ENCODE measurements around the gene DEFB121. TPM values are rescaled to one million over a fixed set of nuclear protein-coding genes. Genes with fewer than 3 reads are reported as not detected.
"Not testable (repeated sequence)": the region's sequence is repeated elsewhere in the genome, so short reads cannot be mapped to it uniquely, and the experiment has no call there.

The DEFB121 gene
- polyA plus RNA-seq, 1 of the 3 experiments (the other 2 are of a cell fraction), result not detected

DNA sequence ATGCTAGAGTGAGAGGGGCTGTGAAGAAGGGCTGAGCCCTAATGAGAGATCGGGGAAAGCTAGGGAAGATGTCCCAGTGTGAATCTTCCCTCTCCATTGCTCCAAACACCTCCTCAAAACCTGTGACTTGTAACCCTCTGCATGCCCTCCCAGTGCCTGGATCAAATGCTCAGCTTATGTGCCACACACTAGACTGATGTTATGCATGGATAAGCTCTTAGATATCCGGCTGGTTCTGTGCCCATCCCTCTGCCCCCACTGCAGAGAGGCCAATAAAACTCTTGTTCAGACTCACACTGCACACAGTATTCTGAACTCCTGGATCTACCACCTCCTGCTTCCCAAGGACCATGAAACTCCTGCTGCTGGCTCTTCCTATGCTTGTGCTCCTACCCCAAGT, 37.7 kb downstream of the DEFB121 start, which contains the start of gene DEFB118:
DEFB118 (plus strand) TSS at position 301 of the 400 bp plus-strand sequence; CDS start at position 351, 50 bp downstream.
- ChIA-PET POLR2A (no interaction called here), CTCF (interaction anchor here (0.5 to 0.8 kb wide), 2 partner anchors 55 to 135 kb away, joined by 3 read pairs; no protein-coding TSS in a partner anchor)

DNA sequence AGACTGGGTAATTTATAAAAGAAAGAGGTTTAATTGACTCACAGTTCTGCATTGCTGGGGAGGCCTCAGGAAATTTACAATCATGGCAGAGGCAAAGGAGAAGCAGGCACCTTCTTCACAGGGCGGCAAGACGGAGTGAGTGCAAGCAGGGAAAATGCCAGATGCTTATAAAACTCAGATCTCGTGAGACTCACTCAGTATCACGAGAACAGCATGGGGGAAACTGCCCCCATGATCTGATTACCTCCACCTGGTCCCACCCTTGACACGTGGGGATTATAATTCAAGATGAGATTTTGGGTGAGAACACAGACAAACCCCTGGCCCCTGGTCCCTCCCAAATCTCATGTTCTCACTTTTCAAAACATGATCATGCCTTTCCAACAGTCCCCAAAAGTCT, 41.7 kb downstream of the DEFB121 start:
- H3K4me1 ChIP-seq (ENCODE audit: control insufficient read depth in 1 of 2, insufficient read depth in 2 of 2, low read depth in 1 of 2, low read length in 1 of 2); H3K9me2 ChIP-seq; CTCF ChIA-PET; H3K79me2 ChIP-seq (ENCODE audit: insufficient read depth); H3K4me2 ChIP-seq; H3K27me3 ChIP-seq (ENCODE audit: insufficient read depth); H4K20me1 ChIP-seq (ENCODE audit: insufficient read depth); H3K36me3 ChIP-seq (replicated peaks in 1 of 2; ENCODE audit: control insufficient read depth in 1 of 2, insufficient read depth in 2 of 2, low read length in 1 of 2); H2AFZ ChIP-seq (ENCODE audit: low read depth); H3F3A ChIP-seq (replicated peaks; ENCODE audit: insufficient read depth); POLR2A ChIA-PET; H3K27ac ChIP-seq (ENCODE audit: low read depth in 2 of 2, low read length in 1 of 2); H3K9ac ChIP-seq; H3K4me3 ChIP-seq (ENCODE audit: low read depth in 2 of 2, low read length in 1 of 2); H3K9me3 ChIP-seq; DNase-seq: not testable (repeated sequence)
- 2% methylated on average over 5 of the region's 5 CpGs for WGBS (ENCODE audit: low lambda C conversion rate)

More for the DNA sequence above, 37.7 kb downstream of the DEFB121 start, which contains the start of gene DEFB118:
- no peak for DNase-seq
- H3K79me2 ChIP-seq (ENCODE audit: insufficient read depth), result no peaks in the 10 kb centered on the region
- no peaks in the 10 kb centered on the region for H3F3A ChIP-seq (replicated peaks; ENCODE audit: insufficient read depth)
- no peak within 1 kb of the TSS for H3K9ac ChIP-seq
- H3K4me2 ChIP-seq, result no peak within 1 kb of the TSS
- no peaks in the 10 kb centered on the region for H3K9me2 ChIP-seq
- H3K27me3 ChIP-seq (ENCODE audit: insufficient read depth), result no peaks in the 10 kb centered on the region
- TF ChIP-seq FOXJ3 (CRISPR knock-in tag; IDR thresholded peaks at IDR 0.05), result no peak
- TF ChIP-seq TEAD4 (IDR thresholded peaks at IDR 0.05; ENCODE audit: borderline replicate concordance, insufficient read depth), result no peak
- TF ChIP-seq JUND (IDR thresholded peaks at IDR 0.05), result no peak
- no peak for TF ChIP-seq EP300 (IDR thresholded peaks at IDR 0.05; ENCODE audit: borderline replicate concordance in 1 of 2, low read depth in 1 of 2, low read length in 1 of 2)
- TF ChIP-seq RFX5 (IDR thresholded peaks at IDR 0.05; ENCODE audit: low read length), result no peak
- TF ChIP-seq FOSL2 (IDR thresholded peaks at IDR 0.05; ENCODE audit: borderline replicate concordance, low read depth), result no peak
- no peak for TF ChIP-seq MEF2A (IDR thresholded peaks at IDR 0.05; ENCODE audit: borderline replicate concordance, low read depth)
- no peak for TF ChIP-seq NRF1 (IDR thresholded peaks at IDR 0.05; ENCODE audit: low read depth, low read length)
- no peak for TF ChIP-seq CHD2 (IDR thresholded peaks at IDR 0.05; ENCODE audit: low read length, partially characterized antibody)
- no peak within 1 kb of the TSS for H2AFZ ChIP-seq (ENCODE audit: low read depth)
- H3K4me3 ChIP-seq (ENCODE audit: low read depth in 2 of 2, low read length in 1 of 2), result no peak within 1 kb of the TSS
- H4K20me1 ChIP-seq (ENCODE audit: insufficient read depth), result no peaks in the 10 kb centered on the region
- H3K4me1 ChIP-seq (ENCODE audit: control insufficient read depth in 1 of 2, insufficient read depth in 2 of 2, low read depth in 1 of 2, low read length in 1 of 2), result no peaks in the 10 kb centered on the region
- H3K27ac ChIP-seq (ENCODE audit: low read depth in 2 of 2, low read length in 1 of 2), result no peak within 1 kb of the TSS
- H3K9me3 ChIP-seq, result no peaks in the 10 kb centered on the region
- 0% methylated on average over 2 of the region's 2 CpGs for WGBS (ENCODE audit: low lambda C conversion rate)
- no peaks in the 10 kb centered on the region for H3K36me3 ChIP-seq (replicated peaks in 1 of 2; ENCODE audit: control insufficient read depth in 1 of 2, insufficient read depth in 2 of 2, low read length in 1 of 2)

DNA sequence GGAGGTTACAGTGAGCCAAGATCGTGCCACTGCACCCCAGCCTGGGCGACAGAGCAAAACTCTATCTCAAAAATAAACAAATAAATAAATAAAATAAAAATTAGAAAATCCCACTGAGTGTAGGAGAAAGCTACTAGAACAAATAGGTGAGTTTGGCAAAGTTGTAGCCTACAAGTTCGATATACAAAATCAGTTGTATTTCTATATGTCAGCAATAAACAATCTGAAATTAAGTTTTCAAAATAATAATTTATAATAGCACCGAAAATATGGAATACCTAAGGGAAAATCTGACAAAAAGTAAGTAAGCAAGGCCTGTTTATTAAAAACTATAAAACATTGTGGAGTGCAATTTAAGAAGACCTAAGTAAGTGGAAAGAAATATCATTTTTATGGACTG, 42.7 kb downstream of the DEFB121 start:
- no peak overlapping the region for H3K4me3 ChIP-seq (ENCODE audit: low read depth in 2 of 2, low read length in 1 of 2)
- no peaks in the 10 kb centered on the region for H3K9me3 ChIP-seq
- no peaks in the 10 kb centered on the region for H3K27me3 ChIP-seq (ENCODE audit: insufficient read depth)
- no peak overlapping the region for H3K27ac ChIP-seq (ENCODE audit: low read depth in 2 of 2, low read length in 1 of 2)
- CTCF ChIA-PET, result no interaction called here
- DNase-seq, result no peak
- no peak overlapping the region for H3K9ac ChIP-seq
- 2% methylated on average over 4 of the region's 4 CpGs for WGBS (ENCODE audit: low lambda C conversion rate)
- H3K79me2 ChIP-seq (ENCODE audit: insufficient read depth), result no peaks in the 10 kb centered on the region
- no peaks in the 10 kb centered on the region for H3K4me1 ChIP-seq (ENCODE audit: control insufficient read depth in 1 of 2, insufficient read depth in 2 of 2, low read depth in 1 of 2, low read length in 1 of 2)
- no peak overlapping the region for H3K4me2 ChIP-seq
- no peaks in the 10 kb centered on the region for H3F3A ChIP-seq (replicated peaks; ENCODE audit: insufficient read depth)
- POLR2A ChIA-PET, result no interaction called here
- no peaks in the 10 kb centered on the region for H4K20me1 ChIP-seq (ENCODE audit: insufficient read depth)
- no peak overlapping the region for H2AFZ ChIP-seq (ENCODE audit: low read depth)
- no peaks in the 10 kb centered on the region for H3K36me3 ChIP-seq (replicated peaks in 1 of 2; ENCODE audit: control insufficient read depth in 1 of 2, insufficient read depth in 2 of 2, low read length in 1 of 2)
- no peaks in the 10 kb centered on the region for H3K9me2 ChIP-seq
- TF ChIP-seq, protein P1, sequence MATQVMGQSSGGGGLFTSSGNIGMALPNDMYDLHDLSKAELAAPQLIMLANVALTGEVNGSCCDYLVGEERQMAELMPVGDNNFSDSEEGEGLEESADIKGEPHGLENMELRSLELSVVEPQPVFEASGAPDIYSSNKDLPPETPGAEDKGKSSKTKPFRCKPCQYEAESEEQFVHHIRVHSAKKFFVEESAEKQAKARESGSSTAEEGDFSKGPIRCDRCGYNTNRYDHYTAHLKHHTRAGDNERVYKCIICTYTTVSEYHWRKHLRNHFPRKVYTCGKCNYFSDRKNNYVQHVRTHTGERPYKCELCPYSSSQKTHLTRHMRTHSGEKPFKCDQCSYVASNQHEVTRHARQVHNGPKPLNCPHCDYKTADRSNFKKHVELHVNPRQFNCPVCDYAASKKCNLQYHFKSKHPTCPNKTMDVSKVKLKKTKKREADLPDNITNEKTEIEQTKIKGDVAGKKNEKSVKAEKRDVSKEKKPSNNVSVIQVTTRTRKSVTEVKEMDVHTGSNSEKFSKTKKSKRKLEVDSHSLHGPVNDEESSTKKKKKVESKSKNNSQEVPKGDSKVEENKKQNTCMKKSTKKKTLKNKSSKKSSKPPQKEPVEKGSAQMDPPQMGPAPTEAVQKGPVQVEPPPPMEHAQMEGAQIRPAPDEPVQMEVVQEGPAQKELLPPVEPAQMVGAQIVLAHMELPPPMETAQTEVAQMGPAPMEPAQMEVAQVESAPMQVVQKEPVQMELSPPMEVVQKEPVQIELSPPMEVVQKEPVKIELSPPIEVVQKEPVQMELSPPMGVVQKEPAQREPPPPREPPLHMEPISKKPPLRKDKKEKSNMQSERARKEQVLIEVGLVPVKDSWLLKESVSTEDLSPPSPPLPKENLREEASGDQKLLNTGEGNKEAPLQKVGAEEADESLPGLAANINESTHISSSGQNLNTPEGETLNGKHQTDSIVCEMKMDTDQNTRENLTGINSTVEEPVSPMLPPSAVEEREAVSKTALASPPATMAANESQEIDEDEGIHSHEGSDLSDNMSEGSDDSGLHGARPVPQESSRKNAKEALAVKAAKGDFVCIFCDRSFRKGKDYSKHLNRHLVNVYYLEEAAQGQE (IDR thresholded peaks at IDR 0.05; ENCODE audit: low read depth, low read length), result no peak
- TF ChIP-seq ZBTB33 (IDR thresholded peaks at IDR 0.05; ENCODE audit: borderline replicate concordance, low read depth), result no peak
- no peak for TF ChIP-seq MXI1 (IDR thresholded peaks at IDR 0.05; ENCODE audit: low read depth, low read length)
- TF ChIP-seq, protein P2, sequence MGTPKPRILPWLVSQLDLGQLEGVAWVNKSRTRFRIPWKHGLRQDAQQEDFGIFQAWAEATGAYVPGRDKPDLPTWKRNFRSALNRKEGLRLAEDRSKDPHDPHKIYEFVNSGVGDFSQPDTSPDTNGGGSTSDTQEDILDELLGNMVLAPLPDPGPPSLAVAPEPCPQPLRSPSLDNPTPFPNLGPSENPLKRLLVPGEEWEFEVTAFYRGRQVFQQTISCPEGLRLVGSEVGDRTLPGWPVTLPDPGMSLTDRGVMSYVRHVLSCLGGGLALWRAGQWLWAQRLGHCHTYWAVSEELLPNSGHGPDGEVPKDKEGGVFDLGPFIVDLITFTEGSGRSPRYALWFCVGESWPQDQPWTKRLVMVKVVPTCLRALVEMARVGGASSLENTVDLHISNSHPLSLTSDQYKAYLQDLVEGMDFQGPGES (IDR thresholded peaks at IDR 0.05; ENCODE audit: low read depth, low read length), result no peak
- TF ChIP-seq RFX5 (IDR thresholded peaks at IDR 0.05; ENCODE audit: low read length), result no peak
- no peak for TF ChIP-seq NFIC (IDR thresholded peaks at IDR 0.05; ENCODE audit: borderline replicate concordance)
- no peak for TF ChIP-seq RAD21 (IDR thresholded peaks at IDR 0.05; ENCODE audit: low read length)
- TF ChIP-seq EZH2phosphoT487 (IDR thresholded peaks at IDR 0.05; ENCODE audit: borderline replicate concordance, low read depth), result no peak
- TF ChIP-seq NRF1 (IDR thresholded peaks at IDR 0.05; ENCODE audit: low read depth, low read length), result no peak

All from SK-N-SH (cell line).